ENCODE measurements around the gene PATJ. TPM values are rescaled to one million over a fixed set of nuclear protein-coding genes. Genes with fewer than 3 reads are reported as not detected.

PATJ gene
- total RNA-seq, 1 donor from 2014 or later, result 126 TPM

DNA sequence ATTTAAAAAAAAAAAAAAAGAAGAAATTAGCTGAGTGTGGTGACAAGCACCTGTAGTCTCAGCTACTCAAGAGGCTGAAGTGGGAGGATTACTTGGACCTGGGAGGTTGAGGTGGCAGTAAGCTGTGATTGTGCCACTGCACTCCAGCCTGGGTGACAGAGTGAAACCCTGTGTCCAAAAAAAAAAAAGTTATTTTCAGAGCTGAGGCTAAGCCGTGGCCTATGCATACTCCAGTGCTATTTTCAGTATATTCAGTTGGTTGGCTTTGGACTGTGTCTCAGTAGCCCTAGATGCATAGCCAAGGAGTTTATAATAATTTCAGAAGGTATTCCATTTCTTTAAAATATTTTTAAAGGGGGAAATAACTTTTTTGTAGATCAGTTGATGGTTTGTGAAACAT, 311.9 kb downstream of the PATJ start:
- Mint-ChIP-seq H3K4me1 (ENCODE audit: low read depth) (no peaks in the 10 kb centered on the region), H3K4me3 (ENCODE audit: low read depth) (no peak overlapping the region), H3K9me3 (ENCODE audit: low read depth) (no peaks in the 10 kb centered on the region), H3K27me3 (no peaks in the 10 kb centered on the region), H3K36me3 (ENCODE audit: insufficient read depth) (peaks cover 14% of the 10 kb centered on the region), H3K27ac (no peak overlapping the region)
- DNase-seq (ENCODE audit: low spot score, unreplicated experiment), result no peak
- no peak for TF ChIP-seq CTCF (IDR thresholded peaks at IDR 0.05; ENCODE audit: unreplicated experiment)

DNA sequence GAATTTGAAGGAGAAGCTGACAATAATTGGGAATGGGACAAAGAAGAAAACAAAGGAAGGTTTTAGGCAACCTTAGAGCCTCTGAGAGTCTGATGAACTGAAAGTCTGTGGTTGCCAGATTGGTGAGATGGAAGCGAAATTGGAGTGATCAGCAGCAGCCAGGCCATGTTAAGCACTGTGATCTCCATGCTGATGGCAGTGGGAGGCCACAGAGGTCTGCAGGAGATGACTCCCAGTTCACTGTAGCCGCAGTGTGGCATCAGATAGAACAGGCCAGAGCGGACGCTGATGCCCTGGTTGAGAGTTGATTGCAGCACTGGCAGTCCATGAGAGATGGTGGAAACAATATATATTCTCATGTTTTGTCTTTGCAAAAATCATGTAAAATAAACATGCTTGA, 314.9 kb downstream of the PATJ start:
- Mint-ChIP-seq H3K27ac (no peak overlapping the region), H3K9me3 (ENCODE audit: low read depth) (no peaks in the 10 kb centered on the region), H3K4me3 (ENCODE audit: low read depth) (no peak overlapping the region), H3K36me3 (ENCODE audit: insufficient read depth) (peaks cover 24% of the 10 kb centered on the region), H3K4me1 (ENCODE audit: low read depth) (no peaks in the 10 kb centered on the region), H3K27me3 (no peaks in the 10 kb centered on the region)
- no peak for DNase-seq (ENCODE audit: low spot score, unreplicated experiment)
- no peak for TF ChIP-seq CTCF (IDR thresholded peaks at IDR 0.05; ENCODE audit: unreplicated experiment)

GRCh38 chr1:62057641-62058290, 315.5 kb downstream of the PATJ start:
- no peak overlapping the region for H3K4me3 Mint-ChIP-seq (ENCODE audit: low read depth)
- peaks cover 25% of the 10 kb centered on the region for H3K36me3 Mint-ChIP-seq (ENCODE audit: insufficient read depth)
- H3K9me3 Mint-ChIP-seq (ENCODE audit: low read depth), result no peaks in the 10 kb centered on the region
- no peak overlapping the region for H3K27ac Mint-ChIP-seq
- H3K27me3 Mint-ChIP-seq, result no peaks in the 10 kb centered on the region
- TF ChIP-seq CTCF (IDR thresholded peaks at IDR 0.05; ENCODE audit: unreplicated experiment), result no peak
- no peak for DNase-seq (ENCODE audit: low spot score, unreplicated experiment)
- H3K4me1 Mint-ChIP-seq (ENCODE audit: low read depth), result no peaks in the 10 kb centered on the region

DNA sequence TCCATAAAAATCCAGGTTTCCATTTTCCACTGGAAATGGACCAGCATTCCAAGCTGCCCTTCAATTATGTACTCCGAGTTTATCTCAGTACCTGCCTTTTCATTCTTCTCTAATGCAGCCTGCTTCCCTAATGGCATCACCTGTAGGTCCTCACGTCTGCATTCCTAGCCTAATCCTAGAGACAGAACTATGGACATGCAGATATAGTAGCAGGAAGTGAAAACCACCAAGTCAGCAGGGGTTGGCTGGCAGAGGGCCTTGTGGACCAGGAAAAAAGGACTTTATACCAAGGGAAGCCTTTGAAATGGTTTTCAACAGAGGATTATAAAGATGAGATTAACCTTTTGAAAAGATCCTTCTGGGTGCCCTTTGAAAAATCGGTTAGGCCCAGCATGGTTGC, 316.7 kb downstream of the PATJ start:
- H3K4me1 Mint-ChIP-seq (ENCODE audit: low read depth), result no peaks in the 10 kb centered on the region
- no peak for TF ChIP-seq CTCF (IDR thresholded peaks at IDR 0.05; ENCODE audit: unreplicated experiment)
- no peak for DNase-seq (ENCODE audit: low spot score, unreplicated experiment)
- no peaks in the 10 kb centered on the region for H3K9me3 Mint-ChIP-seq (ENCODE audit: low read depth)
- H3K27me3 Mint-ChIP-seq, result no peaks in the 10 kb centered on the region
- no peak overlapping the region for H3K27ac Mint-ChIP-seq
- no peak overlapping the region for H3K4me3 Mint-ChIP-seq (ENCODE audit: low read depth)
- H3K36me3 Mint-ChIP-seq (ENCODE audit: insufficient read depth), result peaks cover 26% of the 10 kb centered on the region

DNA sequence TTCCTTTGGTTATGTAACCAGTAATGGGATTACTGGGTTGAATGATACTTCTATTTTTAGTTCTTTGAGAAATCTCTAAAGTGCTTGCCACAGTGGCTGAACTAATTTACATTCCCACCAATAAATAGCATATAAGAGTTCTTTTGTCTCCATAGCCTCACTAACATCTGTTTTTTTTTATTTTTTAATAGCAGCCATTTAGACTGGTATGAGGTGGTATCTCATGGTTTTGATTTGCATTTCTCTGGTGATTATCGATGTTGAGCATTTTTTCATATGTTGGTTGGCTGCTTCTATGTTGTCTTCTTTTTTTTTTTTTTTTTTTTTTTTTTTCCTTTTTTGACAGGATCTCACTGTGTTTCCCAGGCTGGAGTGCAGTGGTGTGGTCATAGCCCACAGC, 319.8 kb downstream of the PATJ start:
- H3K27me3 Mint-ChIP-seq, result no peaks in the 10 kb centered on the region
- H3K9me3 Mint-ChIP-seq (ENCODE audit: low read depth), result no peaks in the 10 kb centered on the region
- H3K36me3 Mint-ChIP-seq (ENCODE audit: insufficient read depth), result peaks cover 46% of the 10 kb centered on the region
- H3K4me3 Mint-ChIP-seq (ENCODE audit: low read depth), result no peak overlapping the region
- TF ChIP-seq CTCF (IDR thresholded peaks at IDR 0.05; ENCODE audit: unreplicated experiment), result no peak
- H3K4me1 Mint-ChIP-seq (ENCODE audit: low read depth), result peaks cover 4% of the 10 kb centered on the region
- no peak for DNase-seq (ENCODE audit: low spot score, unreplicated experiment)
- H3K27ac Mint-ChIP-seq, result no peak overlapping the region
